GM18505 (cell line): Measurements from ENCODE around the gene P3H2.

ENCODE experiments used
- ATAC-seq: cut with Tn5 transposase; IDR thresholded peaks from one replicate; pipeline ENCODE4 v1.9.1; 2021; ENCODE audit not compliant: unreplicated experiment
- POLR2A ChIP-seq: IDR thresholded peaks from 4 replicates; pipeline ENCODE4 v1.6.1; 2011; ENCODE audit warnings: borderline replicate concordance; ENCODE audit not compliant: insufficient read depth, insufficient read length; ENCODE audit errors: extremely low read depth

P3H2 gene

GRCh38 chr3:189921770-189922169 is 198.9 kb downstream of the P3H2 start:
- TF ChIP-seq POLR2A: no peak

DNA sequence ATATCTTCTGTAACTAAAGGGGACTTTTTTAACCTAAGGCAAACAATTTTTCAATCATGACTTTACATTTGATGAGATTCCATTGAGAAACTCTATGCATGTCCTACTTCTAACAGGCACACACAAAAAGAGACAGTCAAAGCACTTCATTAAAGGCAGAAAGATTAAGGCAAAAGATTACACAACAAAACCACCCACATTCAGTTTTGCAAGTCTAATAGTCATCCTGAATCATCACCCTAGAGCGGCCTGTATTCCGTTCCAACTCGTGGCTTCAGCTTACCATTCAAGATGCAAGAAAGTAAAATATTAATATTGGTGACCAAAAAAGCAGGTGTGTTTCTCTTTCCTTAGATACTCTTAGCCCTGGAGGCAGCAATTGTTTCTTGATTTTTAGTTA is 205.9 kb downstream of the P3H2 start:
- ATAC-seq: no peak
- TF ChIP-seq POLR2A: no peak

More at GRCh38 chr3:189921770-189922169, 198.9 kb downstream of the P3H2 start:
- ATAC-seq: no peak

- no peak for ATAC-seq
These were observed 209.7 kb downstream of the P3H2 start for GRCh38 chr3:189911001-189911400.

GRCh38 chr3:189909573-189909972 is 211.1 kb downstream of the P3H2 start:
- TF ChIP-seq POLR2A: no peak
- ATAC-seq: no peak

More at GRCh38 chr3:189911001-189911400, 209.7 kb downstream of the P3H2 start:
- TF ChIP-seq POLR2A: no peak

GRCh38 chr3:189909139-189909538 is 211.6 kb downstream of the P3H2 start:
- no peak for TF ChIP-seq POLR2A
- no peak for ATAC-seq

DNA sequence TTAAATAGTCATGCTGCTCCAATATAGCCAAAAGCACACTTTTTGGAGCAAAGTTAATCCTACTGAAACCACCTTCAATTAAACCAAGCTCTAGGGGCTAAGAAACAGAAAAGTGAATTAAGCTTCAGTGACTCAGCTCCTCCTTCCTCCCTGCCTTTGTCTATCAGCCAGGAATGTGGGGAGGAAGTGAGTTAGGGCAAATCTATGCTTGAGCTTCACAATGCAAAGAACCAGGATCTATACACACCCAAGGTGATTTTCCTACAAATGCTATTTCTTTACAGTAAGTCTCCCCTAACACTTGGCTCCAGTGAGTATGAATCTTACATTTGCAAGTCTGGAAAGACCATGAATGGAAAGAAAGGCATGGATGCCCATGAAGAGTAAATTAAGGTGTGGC is 212.1 kb downstream of the P3H2 start:
- ATAC-seq: no peak
- no peak for TF ChIP-seq POLR2A

DNA sequence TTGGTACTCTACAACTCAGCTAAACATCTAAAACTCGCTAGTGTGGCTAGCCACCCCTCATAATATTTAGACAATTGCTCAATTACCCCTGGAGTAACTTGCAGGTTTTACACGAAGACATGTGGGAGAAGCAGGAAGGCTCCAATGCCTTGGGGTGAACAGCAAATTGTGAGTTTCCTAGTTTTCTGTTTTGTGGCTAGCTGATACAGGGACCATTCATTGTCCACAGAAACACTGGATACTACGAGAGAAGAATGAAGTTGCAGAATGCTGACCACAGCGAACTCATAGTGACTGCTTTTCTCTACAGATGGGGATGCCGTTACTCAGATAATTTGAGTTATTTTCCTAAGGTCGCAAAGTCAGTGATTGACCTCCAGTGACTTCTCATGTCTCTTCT is 212.9 kb downstream of the P3H2 start:
- no peak for TF ChIP-seq POLR2A

More for the DNA sequence above, 212.9 kb downstream of the P3H2 start:
- no peak for ATAC-seq
